Measurements from ENCODE around the gene THBD. TPM values are rescaled to one million over a fixed set of nuclear protein-coding genes. Genes with fewer than 3 reads are reported as not detected.

Gene THBD
- total RNA-seq, 2 donors from 2014 or later = 1.0 to 1.1 TPM

DNA sequence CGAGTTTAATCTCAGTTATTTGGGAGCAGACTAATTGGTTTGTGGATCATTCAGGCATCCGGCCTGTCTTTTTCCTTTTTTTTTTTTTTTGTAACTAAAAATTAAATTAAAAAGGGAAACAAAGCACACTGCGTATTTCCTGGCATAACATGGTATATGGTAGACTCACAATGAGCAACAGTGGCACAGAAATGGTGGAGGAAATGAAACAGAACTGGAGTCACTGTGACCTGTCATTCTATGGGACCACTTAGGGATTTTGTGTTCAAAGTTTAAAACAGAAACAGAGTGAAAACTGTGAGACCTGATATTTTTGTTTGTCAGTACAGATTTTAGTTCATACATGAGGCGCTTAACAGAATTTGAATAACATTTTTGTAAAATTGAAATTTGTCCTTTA is 41.4 kb upstream of the THBD start:
- H3K36me3 Mint-ChIP-seq (ENCODE audit: low read depth) = no peaks in the 10 kb centered on the region
- DNase-seq (no peak), ATAC-seq (no peak)
- no peak overlapping the region for H3K4me3 Mint-ChIP-seq
- no peak overlapping the region for H3K27ac Mint-ChIP-seq
- no peaks in the 10 kb centered on the region for H3K9me3 ChIP-seq (ENCODE audit: control insufficient read depth, low read length, poor library complexity, severe bottlenecking)
- peaks cover 25% of the 10 kb centered on the region for H3K27me3 Mint-ChIP-seq
- peaks cover 11% of the 10 kb centered on the region for H3K4me1 Mint-ChIP-seq

DNA sequence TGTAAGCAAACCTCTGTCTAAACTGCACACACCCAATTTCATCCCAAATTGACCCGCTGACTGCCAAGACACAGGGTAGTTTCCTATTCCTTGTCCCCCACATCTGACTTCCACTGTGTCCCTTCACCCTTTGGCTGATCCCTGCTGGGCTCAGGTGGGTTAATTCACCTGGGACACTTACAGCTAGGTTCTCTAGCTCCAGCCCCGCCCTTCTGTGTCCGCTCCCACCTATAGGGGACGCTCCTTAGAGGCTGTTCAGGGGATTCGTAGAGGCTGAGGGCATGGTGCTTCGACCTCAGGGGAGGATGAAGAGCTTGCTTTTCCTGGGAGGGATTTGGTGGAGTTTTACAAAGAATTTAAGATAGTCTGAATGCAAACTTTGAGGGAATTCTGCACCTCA is 40.7 kb upstream of the THBD start:
- Mint-ChIP-seq H3K36me3 (ENCODE audit: low read depth) (no peaks in the 10 kb centered on the region), H3K4me3 (no peak overlapping the region), H3K27me3 (peaks cover 17% of the 10 kb centered on the region)

DNA sequence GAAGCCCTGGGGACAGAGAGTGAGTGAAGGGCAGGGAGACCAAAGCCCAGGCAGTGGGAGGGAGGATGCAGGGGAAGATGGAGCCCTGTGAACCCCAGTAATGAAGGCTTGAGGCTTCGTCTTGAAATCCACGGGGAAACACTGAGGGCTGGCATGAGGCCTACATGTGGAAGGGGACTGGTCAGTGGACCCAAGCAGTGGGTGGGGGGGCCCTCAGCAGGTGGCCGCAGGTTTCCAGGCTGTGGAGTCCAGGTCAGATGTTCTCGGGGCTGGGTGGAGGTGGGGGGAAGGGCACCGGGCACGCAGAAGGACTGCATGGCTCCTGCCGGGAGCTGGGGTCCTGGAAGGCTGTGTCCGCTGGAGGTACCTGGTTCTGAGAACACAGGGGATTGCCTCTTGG is 39.4 kb upstream of the THBD start:
- ATAC-seq (no peak), DNase-seq (no peak)
- no peak overlapping the region for H3K27ac Mint-ChIP-seq
- peaks cover 11% of the 10 kb centered on the region for H3K4me1 Mint-ChIP-seq
- no peaks in the 10 kb centered on the region for H3K36me3 Mint-ChIP-seq (ENCODE audit: low read depth)
- H3K27me3 Mint-ChIP-seq = peaks cover 5% of the 10 kb centered on the region
- H3K4me3 Mint-ChIP-seq = no peak overlapping the region
- H3K9me3 ChIP-seq (ENCODE audit: control insufficient read depth, low read length, poor library complexity, severe bottlenecking) = no peaks in the 10 kb centered on the region

More for the DNA sequence above, 40.7 kb upstream of the THBD start:
- DNase-seq = no peak
- Mint-ChIP-seq H3K27ac (no peak overlapping the region), H3K4me1 (peaks cover 11% of the 10 kb centered on the region)
- no peak for ATAC-seq
- H3K9me3 ChIP-seq (ENCODE audit: control insufficient read depth, low read length, poor library complexity, severe bottlenecking) = no peaks in the 10 kb centered on the region

DNA sequence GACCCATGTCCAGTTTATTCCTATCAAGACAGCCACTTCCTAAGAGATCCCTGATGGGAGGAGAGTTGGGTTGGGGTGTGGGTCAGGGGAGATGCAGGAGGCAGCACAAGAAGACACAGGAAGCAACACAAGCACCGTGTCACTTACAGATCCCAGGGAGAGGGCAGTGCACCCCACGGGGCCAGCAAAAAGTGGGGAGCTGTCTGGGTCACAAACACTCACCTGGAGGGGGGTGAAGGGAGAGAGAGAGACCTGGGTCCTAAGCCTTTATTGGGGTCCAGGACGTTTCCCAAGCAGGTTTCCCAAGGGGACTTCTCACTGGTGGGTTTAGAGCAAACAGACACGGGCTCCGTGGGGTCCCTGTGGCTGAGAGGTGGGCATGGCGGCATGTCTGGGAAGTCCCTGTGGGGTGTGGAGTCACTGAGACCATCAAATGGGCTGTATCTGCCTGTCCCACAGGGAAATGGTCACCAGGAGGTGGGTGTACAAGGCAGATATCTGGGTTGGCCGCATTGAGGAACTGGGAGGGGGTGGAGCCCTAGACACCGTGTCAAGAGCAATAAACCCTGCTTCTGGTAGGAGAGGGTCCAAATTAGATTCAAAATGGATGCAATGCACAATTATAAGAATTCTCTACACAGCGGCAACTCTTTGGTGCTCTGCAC is 38.2 kb upstream of the THBD start:
- Mint-ChIP-seq H3K4me3 (no peak overlapping the region), H3K36me3 (ENCODE audit: low read depth) (no peaks in the 10 kb centered on the region), H3K27me3 (peaks cover 4% of the 10 kb centered on the region), H3K4me1 (peaks cover 17% of the 10 kb centered on the region), H3K27ac (peak overlapping the region; percentile 19)
- H3K9me3 ChIP-seq (ENCODE audit: control insufficient read depth, low read length, poor library complexity, severe bottlenecking) = no peaks in the 10 kb centered on the region
- DNase-seq (no peak), ATAC-seq (no peak)

DNA sequence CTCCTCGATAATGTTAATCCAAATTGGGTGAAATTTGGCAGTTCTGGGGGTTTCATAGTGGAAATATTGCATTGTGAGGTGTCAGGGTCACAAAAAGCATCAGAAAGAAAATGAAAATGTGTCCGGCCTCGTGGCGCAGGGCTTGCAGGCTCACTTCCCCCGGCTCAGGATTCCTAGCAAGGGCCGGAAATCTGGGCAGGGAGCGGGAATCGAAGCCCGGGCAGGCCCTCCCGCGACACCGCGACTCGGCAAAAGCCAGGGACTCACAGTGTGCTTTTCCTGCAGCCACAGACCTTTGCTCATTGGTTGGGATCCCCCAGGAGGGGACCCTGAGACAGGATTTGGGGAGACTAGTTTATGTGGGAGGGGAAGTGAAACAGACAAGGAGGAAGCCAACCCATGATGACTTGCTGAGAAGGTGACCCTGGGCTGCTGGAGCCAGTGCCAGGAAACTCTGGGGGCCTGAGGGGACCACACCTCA is 37.5 kb upstream of the THBD start:
- ATAC-seq = no peak
- peaks cover 4% of the 10 kb centered on the region for H3K27me3 Mint-ChIP-seq
- no peaks in the 10 kb centered on the region for H3K36me3 Mint-ChIP-seq (ENCODE audit: low read depth)
- H3K4me1 Mint-ChIP-seq = peaks cover 17% of the 10 kb centered on the region
- H3K9me3 ChIP-seq (ENCODE audit: control insufficient read depth, low read length, poor library complexity, severe bottlenecking) = no peaks in the 10 kb centered on the region
- peak overlapping the region; percentile 19 for H3K27ac Mint-ChIP-seq
- no peak overlapping the region for H3K4me3 Mint-ChIP-seq
- DNase-seq = no peak

DNA sequence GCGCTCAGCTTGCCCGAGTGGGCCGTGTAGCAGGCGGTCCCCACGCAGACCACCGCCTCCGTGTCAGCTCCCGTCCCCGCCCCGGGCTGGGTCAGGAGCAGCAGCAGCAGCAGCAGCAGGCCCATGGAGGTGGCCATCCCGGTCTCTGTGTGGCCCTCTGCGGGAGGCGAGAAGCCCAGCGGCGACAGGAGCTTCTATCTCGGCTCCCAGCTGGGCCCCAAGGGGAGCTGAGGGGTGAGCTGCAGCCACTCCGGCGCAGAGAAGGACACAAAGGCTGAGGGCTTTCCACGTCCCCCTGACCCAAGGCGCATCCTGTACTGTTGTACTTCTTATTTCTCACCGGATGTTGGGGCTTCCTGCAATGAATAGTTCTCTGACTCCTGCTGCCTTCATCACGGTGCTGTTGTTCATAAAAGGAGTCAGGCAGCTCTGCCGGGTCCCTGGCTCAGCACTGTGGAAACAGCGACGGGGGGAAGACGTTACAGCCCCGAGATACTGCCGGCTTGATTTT is 36.6 kb upstream of the THBD start, which contains the start of gene CD93:
CD93 (minus strand) TSS at position 269 of the 511 bp plus-strand sequence; CDS start at position 137, 132 bp downstream.
- ATAC-seq (peak; percentile 71), DNase-seq (no peak)
- peaks cover 17% of the 10 kb centered on the region for H3K4me1 Mint-ChIP-seq
- peak within 1 kb of the TSS; percentile 51 for H3K27ac Mint-ChIP-seq
- H3K4me3 Mint-ChIP-seq = peak within 1 kb of the TSS; percentile 88
- H3K27me3 Mint-ChIP-seq = no peaks in the 10 kb centered on the region
- H3K9me3 ChIP-seq (ENCODE audit: control insufficient read depth, low read length, poor library complexity, severe bottlenecking) = no peaks in the 10 kb centered on the region
- no peaks in the 10 kb centered on the region for H3K36me3 Mint-ChIP-seq (ENCODE audit: low read depth)

DNA sequence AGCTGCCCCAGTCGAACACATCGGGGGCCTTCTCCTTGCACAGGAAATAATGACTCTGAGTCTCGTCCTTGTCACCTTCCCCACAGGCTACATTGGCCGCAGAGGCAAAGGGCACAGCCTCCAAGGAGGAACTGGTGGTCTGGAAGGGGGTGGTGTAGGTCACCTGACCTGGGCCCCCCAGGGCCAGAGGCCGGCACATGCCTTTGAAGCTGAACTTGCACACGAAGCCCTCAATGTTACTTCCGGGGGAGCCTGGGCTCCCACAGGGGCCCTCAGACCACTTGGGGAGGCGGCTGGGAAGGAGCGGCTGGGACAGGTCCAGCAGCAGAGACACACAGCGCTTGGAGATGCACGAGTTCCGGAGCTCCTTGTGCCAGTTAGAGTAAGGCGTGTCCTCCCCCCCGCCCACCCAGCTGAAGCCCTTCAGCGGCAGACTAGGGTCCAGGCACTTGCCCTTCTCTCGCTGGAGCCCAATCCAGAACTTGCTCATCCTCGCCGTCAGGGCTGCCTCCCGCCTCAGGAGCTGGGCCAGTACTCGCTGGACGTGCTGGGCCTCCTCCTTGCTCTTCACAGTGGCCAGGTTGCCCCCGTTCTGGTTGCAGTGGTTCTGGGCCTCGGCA is 36.1 kb upstream of the THBD start:
- DNase-seq (no peak), ATAC-seq (peak; percentile 6)
- peaks cover 17% of the 10 kb centered on the region for H3K4me1 Mint-ChIP-seq

DNA sequence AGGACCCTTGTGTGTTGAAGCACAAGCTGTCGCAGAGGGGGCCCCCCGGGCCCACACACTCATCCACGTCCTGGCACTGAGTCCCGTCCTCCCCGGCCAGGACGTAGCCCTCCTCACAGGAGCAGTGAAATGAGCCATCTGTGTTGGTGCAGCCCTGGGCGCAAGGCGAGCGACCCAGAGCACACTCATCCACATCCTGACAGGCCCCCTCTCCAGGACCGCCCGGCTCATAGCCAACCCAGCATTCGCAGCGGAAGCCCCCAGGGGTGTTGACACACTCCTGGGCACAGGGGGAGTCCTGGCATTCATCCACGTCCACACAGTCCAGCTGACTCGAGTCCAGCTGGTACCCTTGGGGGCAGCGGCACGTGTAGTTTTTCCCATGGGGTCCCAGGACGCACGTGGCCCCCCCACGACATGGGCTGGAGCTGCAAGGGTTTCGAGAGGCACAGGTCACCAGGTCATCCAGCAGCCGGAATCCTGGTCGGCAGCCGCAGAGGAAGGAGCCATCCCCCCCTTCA is 35.4 kb upstream of the THBD start:
- Mint-ChIP-seq H3K27me3 (no peaks in the 10 kb centered on the region), H3K36me3 (ENCODE audit: low read depth) (no peaks in the 10 kb centered on the region), H3K4me1 (peaks cover 17% of the 10 kb centered on the region), H3K27ac (peak overlapping the region; percentile 66), H3K4me3 (peak overlapping the region; percentile 70)
- DNase-seq (no peak), ATAC-seq (no peak)
- H3K9me3 ChIP-seq (ENCODE audit: control insufficient read depth, low read length, poor library complexity, severe bottlenecking) = no peaks in the 10 kb centered on the region

More for the DNA sequence above, 36.1 kb upstream of the THBD start:
- H3K9me3 ChIP-seq (ENCODE audit: control insufficient read depth, low read length, poor library complexity, severe bottlenecking) = no peaks in the 10 kb centered on the region
- no peaks in the 10 kb centered on the region for H3K27me3 Mint-ChIP-seq
- H3K27ac Mint-ChIP-seq = no peak overlapping the region
- H3K36me3 Mint-ChIP-seq (ENCODE audit: low read depth) = no peaks in the 10 kb centered on the region
- peak overlapping the region; percentile 88 for H3K4me3 Mint-ChIP-seq

DNA sequence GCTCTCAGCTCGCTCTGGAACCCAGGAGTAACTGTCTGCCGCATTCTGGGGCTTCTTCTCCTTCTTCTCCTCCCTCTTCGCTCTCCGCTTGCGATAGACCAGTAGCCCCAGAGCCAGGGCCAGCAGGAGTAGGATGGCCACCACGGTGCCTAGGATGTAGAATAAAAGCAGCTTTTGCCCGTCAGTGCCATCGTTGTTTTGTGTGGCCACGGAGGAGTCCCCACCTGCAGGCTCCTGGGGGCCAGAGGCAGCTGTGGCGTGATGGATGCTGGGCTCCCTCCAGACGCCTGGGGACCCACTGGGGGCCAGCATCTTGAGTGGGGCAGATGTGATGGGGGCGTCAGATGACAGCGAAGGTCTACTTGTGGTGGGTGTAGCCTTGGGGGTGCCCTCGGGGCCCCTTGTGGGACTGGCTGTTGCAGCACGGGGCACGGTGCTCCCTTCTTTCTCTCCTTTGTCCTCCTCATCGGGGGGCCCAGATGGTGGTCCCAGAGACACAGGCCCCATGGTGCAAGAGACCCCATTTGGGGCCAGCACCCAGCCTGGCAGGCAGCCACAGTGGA is 34.9 kb upstream of the THBD start:
- Mint-ChIP-seq H3K36me3 (ENCODE audit: low read depth) (no peaks in the 10 kb centered on the region), H3K4me1 (peaks cover 17% of the 10 kb centered on the region), H3K27ac (peak overlapping the region; percentile 66), H3K4me3 (peak overlapping the region; percentile 70), H3K27me3 (no peaks in the 10 kb centered on the region)
- no peak for DNase-seq
- no peaks in the 10 kb centered on the region for H3K9me3 ChIP-seq (ENCODE audit: control insufficient read depth, low read length, poor library complexity, severe bottlenecking)
- ATAC-seq = no peak

DNA sequence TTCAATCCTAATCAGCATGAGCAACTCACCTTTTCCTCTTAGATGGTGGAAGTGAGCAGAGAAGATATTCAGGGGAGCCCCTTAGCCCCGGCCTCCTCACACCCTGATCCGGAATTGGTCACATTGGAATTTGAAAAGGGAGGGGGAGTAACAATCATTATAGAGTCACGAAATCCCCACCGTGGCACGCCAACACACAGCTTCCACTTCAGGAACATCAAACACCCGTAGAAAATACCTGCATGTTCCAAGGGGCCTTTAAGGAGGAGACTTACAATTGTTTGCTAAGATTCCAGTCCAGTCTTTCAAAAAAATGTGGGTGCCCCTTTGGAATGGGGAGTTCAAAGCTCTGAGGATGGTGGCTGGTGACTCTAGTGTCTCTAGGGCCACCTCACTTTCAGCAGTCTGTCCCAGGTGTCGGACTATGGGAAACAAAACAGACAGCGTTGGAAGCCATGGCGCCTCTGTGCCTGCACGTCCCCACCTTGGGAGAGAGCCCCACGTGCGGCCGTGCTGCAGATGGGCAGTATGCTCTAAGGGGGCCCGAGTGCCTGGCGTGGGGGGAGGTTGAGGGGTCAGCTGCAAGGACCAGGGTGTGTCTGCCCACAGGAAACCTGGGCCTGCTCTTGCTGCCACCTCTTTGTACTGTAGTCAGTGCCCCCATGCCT is 34.2 kb upstream of the THBD start:
- DNase-seq = no peak
- Mint-ChIP-seq H3K36me3 (ENCODE audit: low read depth) (no peaks in the 10 kb centered on the region), H3K27me3 (peaks cover 4% of the 10 kb centered on the region), H3K4me1 (peaks cover 17% of the 10 kb centered on the region), H3K27ac (peak overlapping the region; percentile 66), H3K4me3 (peak overlapping the region; percentile 70)
- ATAC-seq = no peak
- H3K9me3 ChIP-seq (ENCODE audit: control insufficient read depth, low read length, poor library complexity, severe bottlenecking) = no peaks in the 10 kb centered on the region

DNA sequence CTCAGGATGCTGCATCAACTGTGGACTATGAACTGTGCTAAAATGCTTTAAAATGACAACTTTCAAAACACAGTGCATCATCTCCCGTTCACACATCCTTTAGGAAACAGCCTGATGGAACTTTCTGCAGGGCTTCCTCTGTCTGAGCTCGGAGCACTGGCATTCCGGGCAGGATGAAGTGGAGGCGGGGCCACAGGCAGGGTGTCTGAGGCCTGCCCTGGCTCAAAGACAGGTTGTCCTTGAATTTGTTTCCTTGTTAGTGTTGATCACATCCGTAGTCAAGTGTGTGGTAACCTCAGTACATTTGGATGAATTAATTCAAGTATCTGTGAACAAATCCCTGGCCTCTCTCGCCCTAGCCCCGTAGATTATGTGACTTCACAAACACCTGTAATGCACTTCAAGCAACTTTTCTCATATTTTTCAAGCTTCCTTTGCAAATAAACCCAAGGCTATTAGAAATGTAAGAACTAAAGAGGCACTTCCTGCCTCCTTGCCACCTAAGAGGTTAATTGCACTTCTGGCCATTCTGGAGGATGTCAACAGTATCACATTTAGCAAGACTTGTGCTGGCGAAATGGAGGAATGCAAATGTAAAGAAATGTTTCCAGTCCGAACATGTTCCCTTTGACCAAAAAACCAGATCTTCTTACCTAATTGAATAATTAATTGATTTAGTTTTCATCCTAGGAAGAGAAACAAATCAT is 33.5 kb upstream of the THBD start:
- H3K36me3 Mint-ChIP-seq (ENCODE audit: low read depth) = no peaks in the 10 kb centered on the region
- H3K4me3 Mint-ChIP-seq = peak overlapping the region; percentile 70
- H3K27me3 Mint-ChIP-seq = peaks cover 5% of the 10 kb centered on the region
- peaks cover 13% of the 10 kb centered on the region for H3K4me1 Mint-ChIP-seq
- no peak for DNase-seq
- ATAC-seq = no peak
- peak overlapping the region; percentile 66 for H3K27ac Mint-ChIP-seq
- H3K9me3 ChIP-seq (ENCODE audit: control insufficient read depth, low read length, poor library complexity, severe bottlenecking) = no peaks in the 10 kb centered on the region

DNA sequence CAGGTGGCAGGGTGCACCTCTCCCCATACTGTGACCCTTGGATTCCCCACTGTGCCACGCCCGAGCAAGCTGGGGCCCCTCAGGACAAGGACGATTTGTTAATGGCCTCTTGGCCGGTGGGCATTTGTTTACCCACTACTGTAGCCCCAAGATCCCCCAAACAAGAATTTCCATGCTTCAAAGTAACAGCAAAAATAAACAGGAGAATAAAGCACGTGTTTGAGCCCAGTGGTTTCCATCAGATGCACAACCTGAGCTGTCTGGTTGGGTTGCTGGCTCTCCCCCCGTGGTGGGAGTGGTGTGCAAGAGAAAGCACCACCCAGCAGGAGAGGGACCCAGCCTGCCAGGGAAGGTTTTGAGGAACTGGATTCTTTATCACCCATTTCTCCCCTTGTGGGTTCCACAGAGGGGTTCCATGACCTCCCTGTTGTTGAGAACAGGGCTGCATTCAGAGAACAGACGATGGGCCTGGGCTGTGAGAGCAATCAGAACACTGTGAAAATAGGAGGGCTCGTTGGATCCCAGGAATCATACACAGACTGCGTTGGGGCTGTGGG is 31.9 kb upstream of the THBD start:
- Mint-ChIP-seq H3K4me3 (peak overlapping the region; percentile 43), H3K4me1 (peaks cover 10% of the 10 kb centered on the region), H3K27me3 (peaks cover 5% of the 10 kb centered on the region), H3K27ac (no peak overlapping the region), H3K36me3 (ENCODE audit: low read depth) (no peaks in the 10 kb centered on the region)
- no peaks in the 10 kb centered on the region for H3K9me3 ChIP-seq (ENCODE audit: control insufficient read depth, low read length, poor library complexity, severe bottlenecking)
- no peak for DNase-seq
- no peak for ATAC-seq

Data from T-helper 17 cell (primary cell).